Testis (tissue), 2 donors: Measurements from ENCODE around the gene ADAM12.

Source experiments
- POLR2A ChIP-seq: fragments of 450-650 bp; IDR thresholded peaks from one replicate; pipeline ENCODE4 v1.6.1; 2017; ENCODE audit warnings: antibody characterized with exemption, mild to moderate bottlenecking, moderate library complexity
- TF ChIP-seq, protein P1 (sequence below), 3 experiments: fragments of 450-650 bp in 2 of 3; fragments of 200-600 bp in 1 of 3; sonication (generic) in 1 of 3; IDR thresholded peaks; one replicate each; pipeline ENCODE4 v1.5.1; 2016 to 2019; ENCODE audit warnings: antibody characterized with exemption in 3 of 3, mild to moderate bottlenecking in 2 of 3, moderate library complexity in 1 of 3

DNA sequence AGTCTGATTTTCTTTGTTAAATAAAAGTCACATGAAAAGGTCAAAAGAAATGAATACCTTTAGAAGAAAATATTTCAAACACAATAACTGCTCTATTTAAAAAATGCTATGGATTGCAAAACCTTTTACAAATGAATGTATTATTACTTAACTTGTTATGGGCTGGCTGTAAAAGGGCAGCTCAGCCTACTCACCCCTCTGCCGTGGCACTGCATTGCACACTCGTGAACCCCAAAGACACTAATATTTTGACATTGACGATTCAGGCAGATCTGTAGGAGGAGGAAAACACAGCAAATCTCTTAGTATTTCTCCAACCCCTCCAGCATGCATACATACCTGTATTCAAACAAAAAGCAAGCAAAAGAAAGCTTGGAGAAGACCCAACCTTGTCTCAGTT lies 342.4 kb downstream of the ADAM12 start:
- no peak for TF ChIP-seq POLR2A
- TF ChIP-seq, protein P1, sequence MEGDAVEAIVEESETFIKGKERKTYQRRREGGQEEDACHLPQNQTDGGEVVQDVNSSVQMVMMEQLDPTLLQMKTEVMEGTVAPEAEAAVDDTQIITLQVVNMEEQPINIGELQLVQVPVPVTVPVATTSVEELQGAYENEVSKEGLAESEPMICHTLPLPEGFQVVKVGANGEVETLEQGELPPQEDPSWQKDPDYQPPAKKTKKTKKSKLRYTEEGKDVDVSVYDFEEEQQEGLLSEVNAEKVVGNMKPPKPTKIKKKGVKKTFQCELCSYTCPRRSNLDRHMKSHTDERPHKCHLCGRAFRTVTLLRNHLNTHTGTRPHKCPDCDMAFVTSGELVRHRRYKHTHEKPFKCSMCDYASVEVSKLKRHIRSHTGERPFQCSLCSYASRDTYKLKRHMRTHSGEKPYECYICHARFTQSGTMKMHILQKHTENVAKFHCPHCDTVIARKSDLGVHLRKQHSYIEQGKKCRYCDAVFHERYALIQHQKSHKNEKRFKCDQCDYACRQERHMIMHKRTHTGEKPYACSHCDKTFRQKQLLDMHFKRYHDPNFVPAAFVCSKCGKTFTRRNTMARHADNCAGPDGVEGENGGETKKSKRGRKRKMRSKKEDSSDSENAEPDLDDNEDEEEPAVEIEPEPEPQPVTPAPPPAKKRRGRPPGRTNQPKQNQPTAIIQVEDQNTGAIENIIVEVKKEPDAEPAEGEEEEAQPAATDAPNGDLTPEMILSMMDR (IDR thresholded peaks at IDR 0.05), result no peak
